Esophagus squamous epithelium (tissue), 5 donors: Measurements from ENCODE around the gene CCDC170. TPM values are rescaled to one million over a fixed set of nuclear protein-coding genes. Genes with fewer than 3 reads are reported as not detected.

Source experiments
- DNase-seq: peaks from one replicate; lab custom pipeline; 2025; lab: John Stamatoyannopoulos, UW
- H3K27ac ChIP-seq, 4 donors: fragments of 200-600 bp; sonication (generic); one replicate each; pipeline ENCODE4 v1.5.1; 2016 to 2019; ENCODE audit warnings: mild to moderate bottlenecking in 1 of 4
- H3K27me3 ChIP-seq, 4 donors: fragments of 200-600 bp; sonication (generic); 1 replicate in 3 of 4; 2 replicates in 1 of 4; pipeline versions ENCODE4 v1.5.1 to v1.6.0; 2017 to 2021; ENCODE audit warnings: antibody characterized with exemption in 1 of 4
- H3K36me3 ChIP-seq, 3 donors: fragments of 200-600 bp; sonication (generic); one replicate each; pipeline ENCODE4 v1.5.1; 2016 to 2019
- H3K4me1 ChIP-seq, 3 donors: fragments of 200-600 bp; sonication (generic); one replicate each; pipeline ENCODE4 v1.5.1; 2017 to 2019
- H3K4me3 ChIP-seq, 4 donors: fragments of 200-600 bp; sonication (generic); 1 replicate in 3 of 4; 2 replicates in 1 of 4; pipeline ENCODE4 v1.5.1; 2016 to 2019; ENCODE audit warnings: mild to moderate bottlenecking in 2 of 4, moderate library complexity in 1 of 4
- H3K9me3 ChIP-seq, 3 donors: fragments of 200-600 bp; sonication (generic); one replicate each; pipeline ENCODE4 v1.5.1; 2016 to 2019
- POLR2A ChIP-seq, 4 donors: fragments of 450-650 bp; IDR thresholded peaks; one replicate each; pipeline ENCODE4 v1.6.1; 2017; ENCODE audit warnings: antibody characterized with exemption in 4 of 4, mild to moderate bottlenecking in 4 of 4, moderate library complexity in 3 of 4
- WGBS, 2 donors: methylation state at CpG; one replicate each; pipeline ENCODE4 v1.1.5; 2018; 5-methylcytosine and 5-hydroxymethylcytosine counted together
- intact Hi-C: fragments of 100-400 bp; cut with DNase I; formaldehyde crosslinking; loops from one replicate; pipeline ENCODE4 v1.15.0; 2022
- small RNA-seq, 4 donors: library from RNA; depleted of rRNA; stranded (forward); fragments of <200 nt; gene quantifications; one replicate each; pipeline ENCODE3, GENCODE V24; 2016
- total RNA-seq, 4 donors: library from RNA; depleted of rRNA; stranded (reverse); fragments of >200 nt; gene quantifications; one replicate each; pipeline ENCODE4 v1.1.0, GENCODE V29; 2016
- TF ChIP-seq, protein P1 (sequence below), 6 experiments: fragments of 450-650 bp in 4 of 6; fragments of 200-600 bp in 2 of 6; sonication (generic) in 2 of 6; IDR thresholded peaks; one replicate each; pipeline ENCODE4 v1.5.1; 2016 to 2019; ENCODE audit warnings: antibody characterized with exemption in 6 of 6, mild to moderate bottlenecking in 4 of 6, moderate library complexity in 4 of 6
- donor health status: DM: yes; HTN: yes; CAD: no.

Gene CCDC170
- total RNA-seq, 4 donors from 2014 or later, result 0.70 to 3.3 (median 0.95) TPM; not detected in 1

DNA sequence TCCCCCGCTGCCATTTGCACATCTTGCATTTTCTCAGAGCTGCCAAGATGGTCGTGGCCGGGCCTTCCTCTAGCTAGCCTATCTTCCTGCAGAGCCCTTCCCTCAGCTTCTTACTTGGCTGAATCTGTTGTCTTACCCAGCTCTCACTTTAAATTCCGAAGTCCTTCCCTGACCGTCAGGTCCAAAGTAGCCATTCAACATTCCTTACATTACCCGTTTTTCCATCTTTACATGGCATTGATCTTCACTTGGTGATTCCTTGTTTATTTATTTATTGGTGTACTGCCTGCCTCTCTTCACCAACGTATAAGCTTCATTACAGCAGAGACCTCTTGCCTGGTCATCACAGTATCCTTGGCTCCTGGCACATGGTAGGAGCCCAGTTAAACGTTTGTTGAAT, 176.3 kb downstream of the CCDC170 start:
- intact Hi-C loops, result loop anchor here (10.0 kb wide), 1 partner anchor 455 kb away; no protein-coding TSS in a partner anchor
- Histone ChIP-seq H3K4me1 (peaks cover 0 to 12% (median 0%) of the 10 kb centered on the region in 3 donors), H3K27ac (no peak overlapping the region), H3K9me3 (no peaks in the 10 kb centered on the region), H3K27me3 (no peaks in the 10 kb centered on the region), H3K36me3 (no peaks in the 10 kb centered on the region), H3K4me3 (no peak overlapping the region)
- 79 to 86% methylated on average over 8 of the region's 8 CpGs for WGBS, 2 donors
- TF ChIP-seq POLR2A (IDR thresholded peaks at IDR 0.05), result no peak
- TF ChIP-seq, protein P1, sequence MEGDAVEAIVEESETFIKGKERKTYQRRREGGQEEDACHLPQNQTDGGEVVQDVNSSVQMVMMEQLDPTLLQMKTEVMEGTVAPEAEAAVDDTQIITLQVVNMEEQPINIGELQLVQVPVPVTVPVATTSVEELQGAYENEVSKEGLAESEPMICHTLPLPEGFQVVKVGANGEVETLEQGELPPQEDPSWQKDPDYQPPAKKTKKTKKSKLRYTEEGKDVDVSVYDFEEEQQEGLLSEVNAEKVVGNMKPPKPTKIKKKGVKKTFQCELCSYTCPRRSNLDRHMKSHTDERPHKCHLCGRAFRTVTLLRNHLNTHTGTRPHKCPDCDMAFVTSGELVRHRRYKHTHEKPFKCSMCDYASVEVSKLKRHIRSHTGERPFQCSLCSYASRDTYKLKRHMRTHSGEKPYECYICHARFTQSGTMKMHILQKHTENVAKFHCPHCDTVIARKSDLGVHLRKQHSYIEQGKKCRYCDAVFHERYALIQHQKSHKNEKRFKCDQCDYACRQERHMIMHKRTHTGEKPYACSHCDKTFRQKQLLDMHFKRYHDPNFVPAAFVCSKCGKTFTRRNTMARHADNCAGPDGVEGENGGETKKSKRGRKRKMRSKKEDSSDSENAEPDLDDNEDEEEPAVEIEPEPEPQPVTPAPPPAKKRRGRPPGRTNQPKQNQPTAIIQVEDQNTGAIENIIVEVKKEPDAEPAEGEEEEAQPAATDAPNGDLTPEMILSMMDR (IDR thresholded peaks at IDR 0.05), result no peak
- DNase-seq, result no peak

Small RNA genes lying within 50 kb of the gene (small RNA-seq; reads per million reads assigned to genes)
- gene RNU6-813P, result 0 reads per million in 4 donors

Other genes starting within 250 kb of the CCDC170 start
- 10 to 100 TPM in 1 of 4 donors, 1 to 10 TPM in 3; 4.2 to 11.3 (median 7.4) TPM for gene ZBTB2, start 102.5 kb upstream of the CCDC170 start, total RNA-seq
- 10 to 100 TPM in 3 of 4 donors, 1 to 10 TPM in 1; 4.6 to 25.9 (median 15.3) TPM for gene RMND1, start 41.9 kb upstream of the CCDC170 start, total RNA-seq